ENCODE measurements around the gene AKR1C4.
"Not testable (repeated sequence)": the region's sequence is repeated elsewhere in the genome, so short reads cannot be mapped to it uniquely, and the experiment has no call there.

Gene AKR1C4

DNA sequence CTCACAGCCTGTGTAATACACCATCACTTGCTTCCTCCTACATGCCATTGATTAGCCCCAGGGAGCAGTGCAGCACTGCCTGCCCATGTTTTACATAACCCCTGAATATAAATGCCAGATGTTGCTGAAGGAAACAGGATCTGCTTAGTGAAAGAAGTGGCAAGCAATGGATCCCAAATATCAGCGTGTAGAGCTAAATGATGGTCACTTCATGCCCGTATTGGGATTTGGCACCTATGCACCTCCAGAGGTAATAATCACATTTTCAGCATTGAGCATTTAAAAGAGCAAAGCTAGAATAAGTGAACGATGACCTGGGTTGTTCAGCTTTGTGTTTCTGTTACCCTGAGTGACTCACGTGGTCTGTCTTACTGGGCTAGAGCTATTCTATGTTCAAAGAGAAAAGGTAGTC, at the start of gene AKR1C4:
Gene AKR1C4 (plus strand): TSS at position 136 of the 412 bp plus-strand sequence. CDS start 31 bp downstream, at position 167.
- no peak for DNase-seq

DNA sequence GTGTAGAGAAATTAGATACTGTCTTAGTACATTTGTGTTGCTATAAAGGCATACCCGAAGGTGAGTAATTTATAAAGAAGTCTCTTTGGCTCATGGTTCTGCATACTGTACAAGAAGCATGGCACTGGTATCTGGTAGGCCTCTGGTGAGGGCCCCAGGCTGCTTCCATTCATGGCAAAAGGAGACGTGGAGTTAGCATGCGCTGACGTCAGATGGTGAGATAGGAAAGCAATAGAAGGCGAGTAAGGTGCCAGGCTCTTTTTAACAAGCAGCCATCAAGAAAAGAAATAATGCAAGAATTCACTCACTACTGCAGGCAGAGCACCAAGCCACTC, 49.8 kb upstream of the AKR1C4 start:
- no peak for DNase-seq

DNA sequence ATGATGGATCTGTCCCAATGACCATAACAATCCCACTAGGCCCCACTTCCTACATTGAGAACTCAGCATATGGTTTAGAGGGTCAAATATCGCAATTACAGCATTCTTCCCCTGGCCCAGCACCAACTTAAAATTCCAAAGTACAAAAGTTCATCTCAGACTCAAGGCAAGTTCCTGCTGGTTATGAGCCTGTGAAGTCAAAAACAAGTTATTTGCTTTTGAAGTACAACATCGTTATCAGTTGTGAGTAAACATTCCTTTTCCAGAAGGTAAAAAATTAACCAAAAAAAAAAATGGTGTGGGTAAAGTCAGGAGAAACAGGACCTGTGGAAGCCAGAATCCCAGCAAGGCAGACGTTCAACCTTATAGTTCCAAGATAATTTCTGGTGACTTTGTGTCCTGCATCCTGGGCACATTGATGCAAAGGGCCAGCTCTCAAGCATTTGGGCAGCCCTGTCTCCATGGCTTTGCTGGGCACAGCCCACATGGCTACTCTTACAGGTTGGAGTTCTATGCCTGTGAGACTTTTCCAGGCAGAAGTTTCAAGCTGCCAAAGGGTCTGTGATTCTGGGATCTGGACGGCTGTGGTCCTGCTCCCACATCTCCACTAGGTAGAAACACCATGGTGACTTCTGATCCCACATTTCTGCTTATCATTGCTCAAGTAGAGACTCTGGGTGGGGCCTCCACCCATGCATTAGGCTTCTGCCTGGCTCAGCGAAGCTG, 49.2 kb upstream of the AKR1C4 start:
- no peak for DNase-seq

DNA sequence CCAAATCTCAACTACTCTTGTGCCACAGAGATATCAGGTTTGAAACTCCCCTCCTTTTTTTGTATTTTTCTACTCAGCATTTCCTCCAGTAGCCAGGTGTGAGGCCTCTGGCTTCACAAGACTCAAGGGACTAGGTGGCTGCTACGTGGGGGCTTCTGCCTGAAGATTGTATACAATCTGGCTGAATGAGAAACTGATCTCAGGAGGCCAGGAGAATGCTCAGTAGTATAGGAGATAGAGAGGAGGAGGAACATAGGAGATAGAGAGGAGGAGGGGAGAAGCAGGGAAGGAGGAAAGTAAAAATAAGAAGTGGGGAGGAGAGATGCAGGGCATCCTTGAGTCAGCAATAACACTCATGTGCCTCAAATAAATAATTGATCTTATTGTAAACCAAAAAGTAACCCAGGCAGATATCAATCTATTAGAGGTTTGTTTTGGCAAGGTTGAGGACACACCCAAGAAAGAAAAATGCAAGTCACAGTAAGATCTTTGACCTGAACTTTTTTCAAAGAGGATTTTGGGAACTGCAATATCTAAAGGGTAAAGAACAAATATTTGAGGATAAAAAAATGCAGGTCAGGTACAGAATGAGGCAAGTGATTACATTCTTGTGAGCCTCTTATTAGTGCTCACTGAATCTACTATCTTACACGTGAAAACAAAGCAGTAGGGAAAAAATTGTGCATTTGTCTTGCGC, 48.5 kb upstream of the AKR1C4 start:
- no peak for DNase-seq

DNA sequence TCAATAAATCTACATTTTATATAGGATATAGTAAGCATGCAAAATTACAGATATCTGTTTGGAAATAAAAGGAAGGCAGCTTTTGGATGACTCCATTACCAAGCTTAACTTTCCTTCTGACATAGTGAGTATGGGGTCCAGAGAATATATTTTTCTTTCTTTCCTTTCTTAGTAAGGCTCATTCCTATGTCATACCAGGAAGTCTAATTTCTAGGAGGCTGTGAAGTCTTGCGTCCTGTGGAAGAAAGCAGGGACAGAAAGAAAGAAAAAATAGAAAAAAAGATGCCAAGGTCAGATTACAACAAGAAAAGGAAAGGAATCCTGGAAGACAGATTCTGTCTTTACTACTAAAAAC, 48.0 kb upstream of the AKR1C4 start:
- no peak for DNase-seq

DNA sequence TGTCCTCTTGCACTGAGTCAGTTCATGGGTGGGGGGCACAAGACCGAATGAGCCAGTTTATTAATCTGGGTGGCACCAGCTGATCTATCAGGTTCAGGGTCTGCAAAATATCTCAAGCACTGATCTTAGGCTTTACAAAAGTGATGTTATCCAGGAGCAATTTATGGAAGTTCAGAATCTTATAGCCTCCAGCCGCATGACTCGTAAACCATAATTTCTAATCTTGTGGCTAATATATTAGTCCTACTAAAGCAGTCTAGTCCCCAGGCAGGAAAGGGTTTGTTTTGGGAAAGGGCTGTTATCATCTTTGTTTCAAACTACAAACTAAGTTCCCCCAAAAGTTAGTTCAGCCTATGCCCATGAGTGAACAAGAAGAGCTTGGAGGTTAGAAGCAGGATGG, 45.6 kb upstream of the AKR1C4 start:
- no peak for DNase-seq

DNA sequence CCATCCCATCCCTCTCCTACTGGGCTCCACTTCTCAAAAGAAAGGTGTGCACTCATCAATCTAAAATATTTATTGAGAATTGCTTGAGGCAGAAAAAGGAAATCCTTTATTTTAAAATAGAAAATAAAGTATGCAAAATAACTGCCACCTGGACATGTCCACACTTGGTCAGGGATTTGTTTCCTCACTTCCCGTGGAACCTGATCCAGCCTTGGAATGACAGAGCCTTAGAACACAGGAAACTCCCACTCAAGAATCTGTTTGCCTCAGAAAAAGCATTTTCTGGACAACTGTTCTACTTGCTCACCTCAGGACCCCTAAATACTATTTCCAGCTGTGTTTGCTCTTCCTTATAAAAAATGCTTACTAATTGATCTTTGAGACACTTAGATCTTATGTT, 40.7 kb upstream of the AKR1C4 start:
- no peak for DNase-seq

DNA sequence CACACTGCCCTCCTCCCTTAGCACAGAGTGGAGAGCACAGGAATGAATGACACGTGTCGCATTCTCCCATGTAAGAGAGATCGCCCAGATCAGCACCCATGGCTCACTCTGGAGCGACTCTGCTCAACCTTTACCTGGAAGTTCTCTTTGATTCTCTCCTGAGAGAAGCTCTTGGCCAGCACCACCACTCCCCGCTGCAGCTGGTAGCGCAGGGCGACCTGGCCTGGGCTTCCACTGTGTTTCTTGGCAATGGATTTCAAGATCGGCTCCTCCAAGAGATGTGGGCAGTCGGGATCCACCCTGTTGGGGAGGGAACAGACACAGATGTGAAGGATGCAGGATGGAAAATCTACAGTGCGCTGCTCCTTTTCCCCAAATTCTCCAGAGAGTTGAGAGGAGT, 39.1 kb upstream of the AKR1C4 start:
- DNase-seq, result no peak

DNA sequence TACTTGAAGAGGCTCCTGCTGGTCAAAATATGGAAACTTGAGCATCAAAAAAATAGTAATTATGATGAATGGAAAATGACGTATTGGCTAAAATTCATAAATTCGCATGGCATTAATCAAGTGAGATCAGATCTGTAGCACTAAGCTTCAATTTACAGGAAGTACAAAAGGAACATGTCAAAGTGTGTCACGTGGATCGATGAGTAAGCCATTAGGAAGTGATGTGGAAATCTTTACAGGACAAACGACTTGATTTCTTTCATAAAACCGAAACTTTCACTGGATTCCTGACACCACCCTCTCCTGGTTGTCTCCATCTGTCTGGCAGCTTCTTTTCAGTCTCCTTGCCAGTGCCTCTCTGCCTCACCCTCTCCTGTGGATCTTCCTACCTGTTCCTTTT, 37.5 kb upstream of the AKR1C4 start:
- no peak for DNase-seq

DNA sequence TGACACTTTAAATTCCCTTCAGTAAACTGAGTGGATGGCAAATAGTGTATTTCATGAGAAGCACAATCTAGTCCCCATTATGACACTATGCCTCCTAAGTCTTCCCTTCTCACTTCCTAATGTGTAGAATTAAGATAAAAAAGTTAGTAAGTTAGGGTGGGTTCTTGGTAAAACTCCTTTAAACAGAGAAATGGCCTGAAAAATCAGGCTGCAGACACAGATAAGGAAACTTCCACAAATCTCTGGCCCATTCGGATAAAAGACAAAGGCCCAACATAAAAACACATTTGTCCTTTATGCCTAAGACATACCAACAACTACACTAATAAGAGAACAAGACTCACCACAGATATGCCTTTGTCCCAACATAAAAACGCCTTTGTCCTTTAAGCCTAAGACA, 33.1 kb upstream of the AKR1C4 start:
- DNase-seq, result no peak

DNA sequence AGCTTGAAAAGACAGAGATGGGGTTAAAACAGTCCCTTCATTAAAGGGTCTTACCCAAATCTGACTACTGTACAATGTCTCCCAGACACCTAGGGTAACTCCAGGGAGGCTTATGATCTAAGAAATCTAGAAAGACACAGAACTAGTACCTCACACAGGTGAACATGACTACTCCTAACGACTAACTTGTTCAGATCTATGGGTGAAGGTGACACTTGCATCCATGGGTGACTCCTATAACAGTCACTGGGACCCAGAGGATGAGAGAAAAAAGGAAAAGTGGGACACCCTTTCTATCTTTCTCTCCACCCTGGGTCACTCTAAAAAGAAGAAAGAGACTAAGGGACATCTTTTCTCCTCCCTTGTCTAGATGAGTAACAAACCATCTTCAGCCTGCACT, 30.9 kb upstream of the AKR1C4 start:
- DNase-seq, result no peak

DNA sequence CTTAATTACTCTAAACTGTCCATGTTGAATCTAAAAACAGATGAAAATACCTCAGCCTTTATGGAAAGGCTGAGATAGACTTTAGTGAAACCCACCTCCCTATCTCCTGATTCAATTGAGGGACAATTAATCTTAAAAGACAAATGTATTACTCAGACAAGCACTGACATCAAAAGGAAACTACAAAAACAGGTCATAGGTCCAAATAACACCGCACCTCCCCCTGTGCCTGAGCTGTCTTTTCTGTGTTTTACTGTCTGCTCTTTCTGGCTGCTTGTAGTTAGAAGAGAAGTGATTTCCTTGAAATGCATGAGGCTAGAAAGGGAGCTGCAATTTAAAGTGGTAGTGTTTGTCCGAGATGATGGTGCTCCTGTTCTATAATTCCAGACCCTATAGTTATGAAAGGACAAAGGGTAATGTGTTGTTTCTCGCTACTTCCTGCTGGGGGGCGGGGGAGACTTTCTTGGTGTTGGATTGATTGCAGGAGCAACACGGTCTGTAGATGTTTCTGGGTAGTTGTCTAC, 27.7 kb upstream of the AKR1C4 start:
- DNase-seq, result no peak

DNA sequence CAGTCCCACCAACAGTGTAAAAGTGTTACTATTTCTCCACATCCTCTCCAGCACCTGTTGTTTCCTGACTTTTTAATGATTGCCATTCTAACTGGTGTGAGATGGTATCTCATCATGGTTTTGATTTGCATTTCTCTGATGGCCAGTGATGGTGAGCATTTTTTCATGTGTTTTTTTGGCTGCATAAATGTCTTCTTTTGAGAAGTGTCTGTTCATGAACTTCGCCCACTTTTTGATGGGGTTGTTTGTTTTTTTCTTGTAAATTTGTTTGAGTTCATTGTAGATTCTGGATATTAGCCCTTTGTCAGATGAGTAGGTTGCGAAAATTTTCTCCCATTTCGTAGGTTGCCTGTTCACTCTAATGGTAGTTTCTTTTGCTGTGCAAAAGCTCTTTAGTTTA, 21.1 kb upstream of the AKR1C4 start:
- DNase-seq, result not testable (repeated sequence)

DNA sequence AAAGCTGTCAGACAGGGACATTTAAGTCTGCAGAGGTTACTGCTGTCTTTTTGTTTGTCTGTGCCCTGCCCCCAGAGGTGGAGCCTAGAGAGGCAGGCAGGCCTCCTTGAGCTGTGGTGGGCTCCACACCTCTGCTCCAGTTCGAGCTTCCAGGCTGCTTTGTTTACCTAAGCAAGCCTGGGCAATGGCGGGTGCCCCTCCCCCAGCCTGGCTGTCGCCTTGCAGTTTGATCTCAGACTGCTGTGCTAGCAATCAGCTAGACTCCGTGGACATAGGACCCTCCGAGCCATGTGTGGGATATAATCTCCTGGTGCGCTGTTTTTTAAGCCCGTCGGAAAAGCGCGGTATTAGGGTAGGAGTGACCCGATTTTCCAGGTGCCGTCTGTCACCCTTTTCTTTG, 16.1 kb upstream of the AKR1C4 start:
- not testable (repeated sequence) for DNase-seq

DNA sequence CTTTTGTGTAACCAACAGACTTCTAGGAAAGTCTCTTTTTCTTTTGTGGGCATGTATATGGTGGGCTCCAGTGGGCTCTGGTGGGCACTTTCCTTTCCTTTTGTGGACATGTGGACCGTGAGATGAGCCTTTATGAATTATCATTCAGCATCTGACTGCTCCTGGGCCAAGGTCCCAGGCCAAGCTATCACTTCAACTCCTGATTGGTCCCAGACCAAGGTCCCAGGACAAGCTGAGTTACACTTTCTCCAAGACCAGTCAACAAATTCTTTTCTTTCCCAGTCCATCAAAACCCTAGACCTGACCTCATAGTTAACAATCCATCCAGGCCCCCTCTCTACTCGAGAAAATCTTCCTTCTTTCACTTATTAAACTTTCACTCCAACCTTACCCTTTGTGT, 12.7 kb upstream of the AKR1C4 start:
- no peak for DNase-seq

DNA sequence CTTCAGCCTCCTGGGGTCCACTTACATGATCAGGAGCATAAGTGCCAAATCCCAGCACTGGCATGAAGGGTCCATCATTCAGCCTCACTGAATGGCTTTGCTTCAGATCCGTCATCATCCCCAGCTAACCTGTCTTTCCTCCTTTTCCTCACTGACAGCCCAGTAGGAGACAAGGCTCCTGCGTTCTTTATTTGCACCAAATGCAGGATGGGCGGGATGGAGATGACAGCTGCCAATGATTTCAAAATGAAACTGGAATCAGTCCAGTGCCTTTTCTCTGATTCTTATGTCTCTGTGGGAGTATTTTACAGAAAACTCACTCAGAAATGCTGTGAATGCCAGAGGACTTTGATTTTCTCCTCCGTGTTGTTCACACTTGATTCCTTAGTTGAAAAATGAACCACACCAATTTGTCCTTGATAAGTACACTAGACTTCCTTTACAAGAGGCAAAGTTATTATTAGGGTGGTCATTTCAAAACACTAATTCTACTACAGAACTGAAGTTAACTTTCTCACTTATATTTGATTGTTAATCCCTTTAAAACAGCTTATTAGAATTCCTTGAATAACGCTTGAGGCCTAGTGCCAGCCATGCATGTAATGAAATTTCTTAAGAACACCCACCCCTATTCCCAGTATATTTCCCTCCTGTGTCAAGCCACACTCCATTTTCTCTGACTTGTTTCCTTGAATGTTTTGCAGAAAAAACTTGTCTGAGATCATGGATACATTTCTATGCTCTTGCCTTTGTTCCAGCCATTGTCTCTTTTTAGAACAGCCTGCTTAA, 11.5 kb upstream of the AKR1C4 start, which contains the start of gene AKR1C8:
Gene AKR1C8 (minus strand): TSS at position 164 of the 789 bp plus-strand sequence. CDS start 46 bp downstream, at position 118.
- no peak for DNase-seq

DNA sequence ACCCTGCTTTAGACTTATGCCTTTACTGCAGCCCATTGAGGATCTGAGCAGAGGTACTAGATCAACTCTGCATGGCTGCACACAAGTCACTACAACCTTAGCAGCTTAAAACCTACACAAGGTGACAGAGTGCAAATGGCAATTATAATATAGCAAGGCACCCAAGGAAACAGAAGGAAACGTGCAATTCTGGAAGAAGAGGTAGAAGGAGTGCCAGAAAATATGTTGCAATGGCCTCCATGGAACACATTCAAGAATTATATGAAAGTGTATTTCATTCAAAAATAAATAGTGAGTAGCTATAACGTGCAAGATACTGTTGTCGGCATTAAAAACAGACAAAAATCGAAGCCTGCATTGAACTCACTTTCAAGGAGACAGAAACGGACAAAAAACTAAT, 8.8 kb upstream of the AKR1C4 start:
- no peak for DNase-seq

DNA sequence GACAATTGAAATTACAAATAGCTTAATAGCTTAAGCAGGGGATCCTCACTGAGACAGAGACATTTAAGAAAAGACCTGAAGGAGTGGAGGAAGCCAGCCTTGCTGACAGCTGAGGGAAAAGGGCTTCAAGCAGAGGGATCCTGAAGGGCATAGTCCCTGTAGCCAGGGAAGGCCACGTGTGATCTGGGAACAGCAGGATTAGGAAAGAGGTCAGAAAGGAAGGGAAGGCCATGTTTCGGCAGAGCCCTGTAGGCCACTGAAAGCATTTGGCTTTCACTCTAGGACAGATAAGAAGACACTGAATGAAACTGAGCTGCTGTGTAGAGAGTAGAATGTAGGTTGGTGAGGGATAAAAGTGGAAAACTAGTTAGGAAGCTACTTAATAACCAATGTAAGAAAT, 8.3 kb upstream of the AKR1C4 start:
- DNase-seq, result no peak

DNA sequence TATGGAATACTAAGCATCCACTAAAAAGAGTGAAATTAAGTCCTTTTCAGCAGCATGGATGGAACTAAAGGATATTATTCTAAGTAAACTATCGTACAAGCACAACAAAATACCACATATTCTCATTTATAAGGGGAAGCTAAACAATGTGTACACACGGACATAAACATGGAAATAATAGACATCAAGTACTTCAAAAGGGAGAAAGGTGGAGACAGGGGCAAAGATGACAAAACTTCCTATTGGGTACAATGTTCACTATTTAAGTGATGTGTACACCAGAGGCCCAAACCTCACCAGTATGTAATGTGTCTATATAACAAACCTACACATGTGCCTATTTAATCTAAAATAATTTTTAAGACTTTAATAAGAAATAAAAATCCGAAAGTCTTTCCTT, 2.2 kb upstream of the AKR1C4 start:
- DNase-seq, result no peak

DNA sequence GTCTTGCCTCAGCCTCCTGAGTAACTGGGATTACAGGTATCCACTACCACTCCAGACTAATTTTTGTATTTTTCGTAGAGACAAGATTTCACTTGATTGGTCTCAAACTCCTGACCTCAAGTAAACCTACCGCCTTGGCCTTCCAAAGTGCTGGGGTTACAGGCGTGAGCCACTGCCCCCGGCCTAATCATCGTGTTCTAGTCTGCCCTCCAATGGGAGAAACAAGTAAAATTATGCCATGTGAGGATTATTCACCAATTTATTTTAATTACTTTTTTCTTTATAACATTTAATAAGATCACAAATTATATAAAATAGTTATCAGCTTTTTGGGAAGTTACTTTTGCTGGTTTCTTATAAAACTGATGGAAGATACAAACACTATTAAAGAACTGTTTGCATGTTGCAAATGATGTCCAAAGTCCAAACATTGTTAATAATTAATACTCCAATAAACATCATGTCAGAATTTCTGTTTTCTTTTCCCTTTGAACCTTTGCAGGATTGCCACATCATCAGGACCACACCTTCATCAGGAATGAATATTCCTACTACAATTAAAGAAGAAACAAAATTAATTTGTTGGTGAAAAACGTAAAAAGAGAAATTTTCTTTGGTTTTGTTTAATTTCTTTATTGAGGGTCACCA, 786 bp upstream of the AKR1C4 start:
- DNase-seq, result no peak

DNA sequence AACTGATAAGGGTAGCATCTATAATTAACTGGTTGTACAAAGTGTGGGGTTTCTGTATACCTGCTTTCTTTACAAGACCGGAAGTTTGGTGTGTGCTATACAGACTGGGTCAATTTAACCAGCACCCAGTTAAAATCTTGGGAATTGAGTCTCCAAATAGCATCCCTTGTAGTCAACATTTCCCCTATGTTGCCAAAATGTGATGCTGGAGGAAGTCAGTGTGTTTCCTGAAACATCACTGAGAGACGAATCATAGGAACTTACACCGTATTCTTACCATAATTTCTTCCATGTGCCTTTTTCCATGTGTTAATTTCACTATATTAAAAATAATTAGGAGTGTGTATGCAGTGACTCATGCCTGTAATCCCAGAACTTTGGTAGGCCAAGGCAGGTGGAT, 1.7 kb downstream of the AKR1C4 start:
- no peak for DNase-seq

DNA sequence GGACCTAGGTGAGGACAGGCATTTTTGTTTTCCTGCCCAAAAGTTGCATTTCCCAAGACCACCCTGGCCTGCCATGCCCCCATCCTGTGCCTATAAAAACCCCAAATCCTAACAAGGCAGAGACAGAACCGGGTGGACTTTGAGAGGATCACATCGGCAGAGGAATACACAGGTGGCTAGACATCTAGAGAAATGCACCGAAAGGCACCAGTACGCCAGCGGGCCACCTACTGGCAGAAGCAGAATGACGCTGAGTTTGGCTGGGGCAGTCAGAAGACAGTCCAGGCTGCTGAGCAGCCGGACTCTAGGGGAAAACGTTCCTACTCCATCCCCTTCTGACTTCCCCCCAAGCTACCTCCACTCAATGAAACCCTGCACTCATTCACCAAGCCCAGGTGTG, 2.8 kb downstream of the AKR1C4 start:
- DNase-seq, result no peak

DNA sequence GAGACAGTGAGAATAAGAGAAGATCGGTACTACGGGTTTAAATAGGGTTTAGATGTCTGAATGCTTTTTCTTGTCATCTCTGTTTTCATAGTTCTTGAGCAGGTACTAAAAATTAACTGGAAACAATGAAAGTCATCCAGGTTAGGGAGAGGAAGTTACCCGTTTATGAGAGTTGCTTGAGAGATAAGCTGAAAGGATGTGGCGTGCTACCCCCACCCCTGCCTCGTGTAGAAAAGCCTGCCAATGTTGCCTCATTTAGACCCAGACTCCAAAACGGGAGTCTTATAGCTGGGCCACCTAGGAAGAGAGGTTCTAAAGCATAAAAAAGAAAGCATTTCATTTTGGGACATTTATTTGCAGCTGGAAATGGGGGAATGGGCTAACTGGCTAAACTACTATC, 10.2 kb downstream of the AKR1C4 start:
- no peak for DNase-seq
